ENCODE results near the gene PLPPR4.
"Not testable (repeated sequence)": the region's sequence is repeated elsewhere in the genome, so short reads cannot be mapped to it uniquely, and the experiment has no call there.

Gene PLPPR4

DNA sequence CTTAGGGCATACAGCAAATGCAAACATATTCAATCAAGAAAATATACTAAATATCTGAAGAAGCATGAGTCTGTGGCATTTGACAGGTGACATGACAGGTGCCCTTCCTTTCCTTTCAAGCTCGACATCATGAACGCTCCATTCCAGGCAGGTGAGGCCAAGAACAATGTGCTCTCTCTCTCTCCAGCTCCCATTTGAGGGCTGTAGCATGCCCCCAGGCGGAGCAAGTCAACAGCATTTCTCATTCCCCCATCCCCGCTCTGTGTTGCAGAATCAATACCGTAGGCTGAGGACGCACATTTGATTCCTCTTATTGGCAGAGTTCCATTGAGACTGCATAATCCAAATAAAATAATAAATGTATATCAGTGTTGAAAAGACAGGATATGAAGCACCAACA, 24.6 kb upstream of the PLPPR4 start:
- H3K9ac ChIP-seq (ENCODE audit: low read length), result no peak overlapping the region

DNA sequence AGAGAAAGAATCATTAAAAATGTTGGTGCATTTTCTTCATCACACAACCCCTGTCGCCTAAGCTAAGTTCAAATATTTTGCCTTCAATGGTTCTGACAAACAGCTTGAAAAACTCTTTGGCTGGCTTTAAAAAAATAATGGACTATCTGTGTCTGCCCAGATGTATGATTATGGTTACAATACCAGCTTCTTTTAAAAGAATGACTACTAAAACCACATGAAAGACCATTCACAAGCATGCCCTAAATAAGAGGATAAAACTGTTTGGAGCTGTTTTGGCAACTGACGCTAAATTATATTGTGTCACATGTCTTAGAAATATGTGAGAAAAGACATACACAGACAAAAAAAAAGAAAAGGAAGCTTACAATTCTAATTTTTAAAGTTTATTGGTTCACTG, 23.7 kb upstream of the PLPPR4 start:
- Histone ChIP-seq H3K9ac (ENCODE audit: low read length) (no peak overlapping the region), H3K36me3 (ENCODE audit: control insufficient read depth, insufficient read depth, low read length) (no peaks in the 10 kb centered on the region), H3K27me3 (ENCODE audit: control insufficient read depth, insufficient read depth, low read length) (no peaks in the 10 kb centered on the region), H3K4me3 (ENCODE audit: low read length) (no peak overlapping the region), H3K27ac (ENCODE audit: low read depth, low read length) (no peak overlapping the region), H3K4me1 (ENCODE audit: control insufficient read depth, insufficient read depth, low read length) (no peaks in the 10 kb centered on the region)

More for the DNA sequence above, 24.6 kb upstream of the PLPPR4 start:
- Histone ChIP-seq H3K36me3 (ENCODE audit: control insufficient read depth, insufficient read depth, low read length) (no peaks in the 10 kb centered on the region), H3K4me1 (ENCODE audit: control insufficient read depth, insufficient read depth, low read length) (no peaks in the 10 kb centered on the region), H3K4me3 (ENCODE audit: low read length) (no peak overlapping the region), H3K27ac (ENCODE audit: low read depth, low read length) (no peak overlapping the region), H3K27me3 (ENCODE audit: control insufficient read depth, insufficient read depth, low read length) (no peaks in the 10 kb centered on the region)

DNA sequence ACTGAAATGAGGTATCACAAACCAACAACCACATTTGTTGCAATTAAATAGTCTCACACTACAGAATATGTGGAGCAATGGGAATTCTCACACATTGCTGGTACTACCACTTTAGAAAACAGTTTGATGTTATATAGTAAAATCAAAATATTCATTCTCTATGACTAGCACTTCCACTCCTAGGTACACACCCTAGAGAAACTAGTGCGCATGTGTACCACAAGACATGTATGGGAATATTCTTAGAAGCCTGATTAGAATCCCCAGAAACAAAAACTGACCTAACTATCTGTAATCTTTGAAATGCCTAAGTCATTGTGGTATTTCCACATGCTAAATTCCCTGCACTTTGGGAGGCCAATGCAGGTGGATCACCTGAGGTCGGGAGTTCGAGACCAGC, 18.1 kb upstream of the PLPPR4 start:
- Histone ChIP-seq H3K4me1 (ENCODE audit: control insufficient read depth, insufficient read depth, low read length) (no peaks in the 10 kb centered on the region), H3K4me3 (ENCODE audit: low read length) (no peak overlapping the region), H3K36me3 (ENCODE audit: control insufficient read depth, insufficient read depth, low read length) (no peaks in the 10 kb centered on the region), H3K27ac (ENCODE audit: low read depth, low read length) (no peak overlapping the region), H3K9ac (ENCODE audit: low read length) (no peak overlapping the region), H3K27me3 (ENCODE audit: control insufficient read depth, insufficient read depth, low read length) (no peaks in the 10 kb centered on the region)

DNA sequence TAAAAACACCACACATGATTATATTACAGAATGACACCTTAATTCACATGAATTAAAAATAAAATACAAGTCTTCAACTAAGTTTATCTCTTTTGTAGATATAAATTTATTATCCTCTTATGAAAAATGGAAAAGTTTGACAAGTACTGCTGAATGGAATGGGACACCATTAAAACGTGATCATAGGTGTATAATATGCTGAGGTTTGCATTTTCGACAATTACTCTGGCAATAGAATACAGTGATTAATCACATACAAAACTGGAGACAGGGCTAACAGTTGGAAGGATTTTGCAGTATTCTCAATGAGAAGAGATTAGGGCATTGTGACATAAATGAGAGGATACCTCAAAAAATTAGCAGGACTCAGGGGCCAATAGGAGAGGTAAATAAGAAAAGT, 17.1 kb upstream of the PLPPR4 start:
- no peaks in the 10 kb centered on the region for H3K36me3 ChIP-seq (ENCODE audit: control insufficient read depth, insufficient read depth, low read length)

DNA sequence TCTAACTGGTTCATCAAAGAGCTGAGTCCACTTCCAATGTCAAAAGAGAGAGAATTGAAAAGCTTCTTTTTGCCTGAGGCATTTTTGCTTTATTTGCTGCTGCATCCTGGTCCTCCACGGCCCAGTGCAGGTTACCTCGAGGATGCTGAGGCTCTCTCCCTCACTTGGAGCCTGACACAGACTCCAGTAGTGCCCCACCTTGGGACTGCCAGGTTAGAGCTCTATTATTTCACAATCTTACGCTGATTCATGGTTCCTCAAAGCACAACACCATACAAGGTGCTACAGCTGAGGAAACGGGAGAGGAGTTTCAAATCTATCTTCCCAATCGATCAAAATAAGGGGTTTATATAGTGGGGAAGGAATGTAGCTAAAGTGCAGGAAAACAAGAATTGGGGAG, 13.6 kb upstream of the PLPPR4 start:
- Histone ChIP-seq H3K36me3 (ENCODE audit: control insufficient read depth, insufficient read depth, low read length) (no peaks in the 10 kb centered on the region), H3K27ac (ENCODE audit: low read depth, low read length) (no peak overlapping the region), H3K9ac (ENCODE audit: low read length) (no peak overlapping the region), H3K4me3 (ENCODE audit: low read length) (no peak overlapping the region), H3K4me1 (ENCODE audit: control insufficient read depth, insufficient read depth, low read length) (no peaks in the 10 kb centered on the region), H3K27me3 (ENCODE audit: control insufficient read depth, insufficient read depth, low read length) (no peaks in the 10 kb centered on the region)

More for the DNA sequence above, 17.1 kb upstream of the PLPPR4 start:
- Histone ChIP-seq H3K4me3 (ENCODE audit: low read length) (no peak overlapping the region), H3K27ac (ENCODE audit: low read depth, low read length) (no peak overlapping the region), H3K4me1 (ENCODE audit: control insufficient read depth, insufficient read depth, low read length) (no peaks in the 10 kb centered on the region), H3K27me3 (ENCODE audit: control insufficient read depth, insufficient read depth, low read length) (no peaks in the 10 kb centered on the region), H3K9ac (ENCODE audit: low read length) (no peak overlapping the region)

DNA sequence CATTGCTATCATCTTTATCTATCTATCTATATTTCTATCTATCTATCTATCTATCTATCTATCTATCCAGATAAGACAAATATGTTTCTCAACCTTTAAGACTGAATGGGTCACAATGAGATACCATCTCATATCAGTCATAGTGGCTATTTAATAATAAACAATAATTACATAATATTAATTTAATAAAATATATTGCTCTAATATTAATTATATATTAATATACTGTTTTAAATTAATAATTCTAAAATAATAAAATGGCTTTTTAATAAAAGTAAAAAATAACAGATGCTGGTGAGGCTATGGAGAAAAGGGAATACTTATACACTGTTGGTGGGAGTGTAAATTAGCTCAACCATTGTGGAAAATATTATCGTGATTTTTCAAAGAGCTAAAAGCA, 13.0 kb upstream of the PLPPR4 start:
- Histone ChIP-seq H3K36me3 (ENCODE audit: control insufficient read depth, insufficient read depth, low read length) (no peaks in the 10 kb centered on the region), H3K4me1 (ENCODE audit: control insufficient read depth, insufficient read depth, low read length) (no peaks in the 10 kb centered on the region), H3K27ac (ENCODE audit: low read depth, low read length) (no peak overlapping the region), H3K9ac (ENCODE audit: low read length) (no peak overlapping the region), H3K4me3 (ENCODE audit: low read length) (no peak overlapping the region), H3K27me3 (ENCODE audit: control insufficient read depth, insufficient read depth, low read length) (no peaks in the 10 kb centered on the region)

DNA sequence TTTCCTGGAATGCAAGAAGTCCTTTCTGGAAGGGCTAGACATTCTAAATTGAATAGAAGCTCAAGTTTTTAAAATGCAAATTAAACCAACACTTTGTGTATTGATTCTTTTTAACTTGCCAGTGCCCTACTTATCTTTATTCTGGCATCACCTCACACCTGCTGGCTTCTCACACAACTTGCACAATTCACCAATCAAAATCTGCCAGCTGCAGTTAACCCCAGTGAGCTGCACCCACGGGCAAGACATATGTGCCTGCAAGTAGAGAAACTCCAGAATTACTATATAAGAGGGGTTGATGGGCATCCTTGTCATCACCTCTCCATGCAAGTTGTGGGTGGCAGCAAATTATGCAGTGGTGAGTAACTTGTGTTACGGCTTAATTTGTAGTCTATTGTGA, 11.7 kb upstream of the PLPPR4 start:
- H3K27me3 ChIP-seq (ENCODE audit: control insufficient read depth, insufficient read depth, low read length), result no peaks in the 10 kb centered on the region
- no peaks in the 10 kb centered on the region for H3K4me1 ChIP-seq (ENCODE audit: control insufficient read depth, insufficient read depth, low read length)
- no peak overlapping the region for H3K9ac ChIP-seq (ENCODE audit: low read length)
- no peak overlapping the region for H3K27ac ChIP-seq (ENCODE audit: low read depth, low read length)
- no peak overlapping the region for H3K4me3 ChIP-seq (ENCODE audit: low read length)
- H3K36me3 ChIP-seq (ENCODE audit: control insufficient read depth, insufficient read depth, low read length), result no peaks in the 10 kb centered on the region

DNA sequence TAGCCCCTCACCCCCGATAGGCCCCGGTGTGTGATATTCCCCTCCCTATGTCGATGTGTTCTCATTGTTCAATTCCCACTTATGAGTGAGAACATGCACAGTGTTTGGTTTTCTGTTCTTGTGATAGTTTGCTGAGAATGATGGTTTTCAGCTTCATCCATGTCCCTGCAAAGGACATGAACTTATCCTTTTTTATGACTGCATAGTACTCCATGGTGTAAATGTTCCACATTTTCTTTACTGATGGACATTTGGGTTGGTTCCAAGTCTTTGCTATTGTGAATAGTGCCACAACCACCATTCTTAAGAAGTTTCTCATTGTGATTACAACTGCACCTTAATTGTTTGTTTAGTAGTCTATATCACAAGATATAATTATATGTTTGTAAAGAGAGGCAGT, 3.9 kb upstream of the PLPPR4 start:
- H3K9ac ChIP-seq (ENCODE audit: low read length); H3K36me3 ChIP-seq (ENCODE audit: control insufficient read depth, insufficient read depth, low read length); H3K27me3 ChIP-seq (ENCODE audit: control insufficient read depth, insufficient read depth, low read length); H3K27ac ChIP-seq (ENCODE audit: low read depth, low read length); H3K4me3 ChIP-seq (ENCODE audit: low read length); H3K4me1 ChIP-seq (ENCODE audit: control insufficient read depth, insufficient read depth, low read length): not testable (repeated sequence)

DNA sequence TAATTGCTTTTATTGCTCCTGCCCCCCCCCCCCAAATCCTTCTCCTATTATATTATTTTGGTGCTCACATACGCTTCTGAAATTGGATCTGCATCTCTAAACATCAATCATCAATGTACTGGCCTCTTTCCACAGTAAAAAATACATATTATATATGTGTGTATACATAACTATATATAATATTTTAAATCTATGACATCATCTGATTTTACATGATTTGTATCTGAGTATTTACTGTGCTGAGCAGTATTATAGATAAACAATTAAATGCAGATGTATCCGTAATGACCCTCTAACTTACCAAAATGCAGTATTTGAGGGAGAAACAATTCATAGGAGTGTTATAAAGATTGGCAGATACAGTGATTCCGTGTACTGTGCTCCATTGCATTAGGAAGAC, 832 bp downstream of the PLPPR4 start:
- no peak overlapping the region for H3K4me3 ChIP-seq (ENCODE audit: low read length)
- H3K27me3 ChIP-seq (ENCODE audit: control insufficient read depth, insufficient read depth, low read length), result peaks cover 2% of the 10 kb centered on the region
- no peak overlapping the region for H3K9ac ChIP-seq (ENCODE audit: low read length)
- H3K36me3 ChIP-seq (ENCODE audit: control insufficient read depth, insufficient read depth, low read length), result no peaks in the 10 kb centered on the region
- H3K27ac ChIP-seq (ENCODE audit: low read depth, low read length), result no peak overlapping the region
- H3K4me1 ChIP-seq (ENCODE audit: control insufficient read depth, insufficient read depth, low read length), result no peaks in the 10 kb centered on the region

DNA sequence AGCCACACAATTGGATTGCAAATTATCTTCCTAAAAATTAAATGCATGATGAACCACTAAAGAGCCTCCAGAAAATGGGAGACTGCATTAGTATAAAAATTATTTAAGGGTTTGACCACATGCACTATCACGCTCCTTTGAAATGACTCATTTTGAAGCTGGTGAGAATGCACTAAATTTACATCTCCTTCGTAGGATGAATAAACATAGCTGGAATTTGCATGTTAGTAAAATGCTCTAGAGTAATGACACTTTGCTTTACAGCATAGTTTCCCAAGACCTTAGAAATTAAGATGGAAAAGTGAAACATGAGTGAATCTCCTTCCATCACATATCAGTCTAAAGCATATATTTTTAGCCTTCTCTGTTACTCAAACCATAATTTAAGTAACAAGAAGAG, 2.4 kb downstream of the PLPPR4 start:
- no peak overlapping the region for H3K27ac ChIP-seq (ENCODE audit: low read depth, low read length)
- H3K4me3 ChIP-seq (ENCODE audit: low read length), result no peak overlapping the region
- no peaks in the 10 kb centered on the region for H3K36me3 ChIP-seq (ENCODE audit: control insufficient read depth, insufficient read depth, low read length)
- no peak overlapping the region for H3K9ac ChIP-seq (ENCODE audit: low read length)
- H3K4me1 ChIP-seq (ENCODE audit: control insufficient read depth, insufficient read depth, low read length), result no peaks in the 10 kb centered on the region
- H3K27me3 ChIP-seq (ENCODE audit: control insufficient read depth, insufficient read depth, low read length), result peaks cover 2% of the 10 kb centered on the region

DNA sequence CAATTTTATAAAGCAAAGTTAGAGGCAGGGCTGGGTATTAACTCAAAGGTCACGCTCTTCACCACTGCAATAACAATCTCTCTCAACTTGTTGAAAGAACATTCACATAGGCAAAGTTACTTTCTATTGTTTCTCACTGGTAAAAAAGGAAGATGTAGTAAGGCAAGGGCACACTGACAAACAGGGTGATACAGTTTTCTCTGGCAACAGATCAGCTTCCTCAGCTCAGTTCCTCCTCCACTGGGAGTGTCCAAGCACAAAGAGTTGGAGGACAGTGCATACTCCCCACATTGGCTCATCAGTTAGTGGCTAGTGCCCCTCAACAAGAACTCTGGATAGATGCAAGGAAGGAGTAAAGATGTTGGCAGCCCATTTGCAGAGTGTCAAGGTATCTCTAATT, 3.7 kb downstream of the PLPPR4 start:
- Histone ChIP-seq H3K36me3 (ENCODE audit: control insufficient read depth, insufficient read depth, low read length) (no peaks in the 10 kb centered on the region), H3K4me1 (ENCODE audit: control insufficient read depth, insufficient read depth, low read length) (no peaks in the 10 kb centered on the region), H3K9ac (ENCODE audit: low read length) (no peak overlapping the region), H3K27ac (ENCODE audit: low read depth, low read length) (no peak overlapping the region), H3K4me3 (ENCODE audit: low read length) (no peak overlapping the region), H3K27me3 (ENCODE audit: control insufficient read depth, insufficient read depth, low read length) (peaks cover 2% of the 10 kb centered on the region)

DNA sequence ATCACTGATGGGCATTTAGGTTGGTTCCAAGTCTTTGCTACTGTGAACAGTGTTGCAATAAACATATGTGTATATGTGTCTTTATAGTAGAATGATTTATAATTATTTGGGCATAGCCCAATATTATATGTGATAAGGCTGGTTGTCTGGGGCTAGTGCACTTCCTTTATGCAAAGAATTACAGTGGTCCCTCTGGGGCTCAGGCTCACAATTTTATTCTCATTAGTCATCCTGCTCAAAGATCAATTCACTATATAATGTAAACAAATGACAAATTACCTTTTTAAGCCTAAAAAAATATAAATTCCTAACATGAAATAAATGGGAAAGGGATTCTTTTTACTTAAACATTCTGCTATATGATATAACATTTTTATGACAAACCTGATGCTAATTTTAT, 5.0 kb downstream of the PLPPR4 start:
- Histone ChIP-seq H3K4me1 (ENCODE audit: control insufficient read depth, insufficient read depth, low read length) (no peaks in the 10 kb centered on the region), H3K9ac (ENCODE audit: low read length) (no peak overlapping the region), H3K4me3 (ENCODE audit: low read length) (no peak overlapping the region), H3K27ac (ENCODE audit: low read depth, low read length) (no peak overlapping the region), H3K27me3 (ENCODE audit: control insufficient read depth, insufficient read depth, low read length) (peaks cover 2% of the 10 kb centered on the region), H3K36me3 (ENCODE audit: control insufficient read depth, insufficient read depth, low read length) (no peaks in the 10 kb centered on the region)

DNA sequence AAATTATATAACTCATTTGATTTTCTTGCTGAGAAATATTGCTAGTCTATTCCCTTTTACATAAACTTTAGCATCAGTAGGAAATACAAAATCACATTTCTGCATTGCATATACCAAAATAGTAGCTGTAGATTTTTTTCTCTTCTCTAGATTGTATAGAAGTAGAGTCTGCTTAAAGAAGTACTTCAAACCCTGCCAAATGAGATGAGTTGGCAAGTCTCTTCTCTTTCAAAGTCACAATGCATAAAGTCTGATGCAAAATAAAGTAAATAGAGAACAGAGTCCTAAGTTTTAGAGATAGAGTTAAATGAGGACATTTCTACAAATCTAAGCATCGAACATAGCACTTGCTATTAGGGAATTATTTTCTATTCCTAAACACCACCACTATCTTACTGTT, 6.4 kb downstream of the PLPPR4 start:
- no peak overlapping the region for H3K27ac ChIP-seq (ENCODE audit: low read depth, low read length)
- no peak overlapping the region for H3K9ac ChIP-seq (ENCODE audit: low read length)
- no peaks in the 10 kb centered on the region for H3K36me3 ChIP-seq (ENCODE audit: control insufficient read depth, insufficient read depth, low read length)
- H3K4me3 ChIP-seq (ENCODE audit: low read length), result no peak overlapping the region
- no peaks in the 10 kb centered on the region for H3K27me3 ChIP-seq (ENCODE audit: control insufficient read depth, insufficient read depth, low read length)
- no peaks in the 10 kb centered on the region for H3K4me1 ChIP-seq (ENCODE audit: control insufficient read depth, insufficient read depth, low read length)

DNA sequence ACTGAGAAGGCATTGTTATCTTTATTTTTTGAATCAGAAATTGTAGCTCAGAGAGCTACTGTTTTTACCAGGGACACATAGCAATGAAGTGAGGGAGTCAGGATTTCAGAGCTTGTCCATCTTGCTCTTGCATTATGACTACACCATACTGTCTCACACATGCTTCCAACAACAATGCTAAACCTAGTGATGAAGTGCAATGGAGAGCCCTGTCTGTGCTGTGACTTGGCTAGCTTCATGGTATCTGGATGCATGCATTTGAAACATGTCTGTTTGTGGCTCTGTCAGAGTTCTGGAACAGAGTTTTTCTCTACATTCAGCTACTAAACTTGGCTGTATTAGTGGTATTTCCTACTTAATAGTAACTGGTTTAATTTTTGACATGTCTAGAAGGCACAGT, 7.0 kb downstream of the PLPPR4 start:
- H3K27me3 ChIP-seq (ENCODE audit: control insufficient read depth, insufficient read depth, low read length), result no peaks in the 10 kb centered on the region
- no peaks in the 10 kb centered on the region for H3K4me1 ChIP-seq (ENCODE audit: control insufficient read depth, insufficient read depth, low read length)
- H3K9ac ChIP-seq (ENCODE audit: low read length), result no peak overlapping the region
- no peaks in the 10 kb centered on the region for H3K36me3 ChIP-seq (ENCODE audit: control insufficient read depth, insufficient read depth, low read length)
- H3K4me3 ChIP-seq (ENCODE audit: low read length), result no peak overlapping the region
- H3K27ac ChIP-seq (ENCODE audit: low read depth, low read length), result no peak overlapping the region

Measured in rectal smooth muscle tissue (tissue), 1 donor.